Measurements from ENCODE around the gene YIPF7. TPM values are rescaled to one million over a fixed set of nuclear protein-coding genes. Genes with fewer than 3 reads are reported as not detected.
A peak's percentile ranks its signal among the peaks of the same experiment; 100 is the strongest.

The YIPF7 gene
- total RNA-seq (under 1 TPM in 1 of 2 experiments, not detected in 1; 0.80 TPM), polyA plus RNA-seq (not detected), total RNA-seq (0.08 to 1.5 (median 0.20) reads per million in 6 experiments)

DNA sequence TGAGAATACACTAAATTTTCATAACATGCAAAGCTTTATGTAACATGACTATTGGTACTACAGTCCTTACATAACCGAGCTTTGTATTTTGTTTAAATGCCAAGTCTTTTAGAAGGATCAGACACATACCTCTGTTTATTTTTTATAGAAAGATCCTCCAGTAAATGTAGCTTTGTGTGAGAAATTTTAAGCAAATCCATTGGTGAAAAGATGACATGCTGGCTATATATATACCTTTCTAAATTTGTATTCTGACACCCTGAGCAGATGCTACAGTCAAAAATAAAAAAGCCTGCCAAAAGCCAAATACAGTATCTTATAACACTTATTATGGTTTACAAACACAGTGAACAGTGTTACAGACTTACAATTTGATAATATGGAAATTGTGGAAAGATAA is at the start of gene YIPF7:
Gene YIPF7 (minus strand): TSS at position 201 of the 400 bp plus-strand sequence. CDS start 1,525 bp downstream, outside the sequence.
- Mint-ChIP-seq H3K4me3 (no peak within 1 kb of the TSS), H3K27ac (no peak within 1 kb of the TSS), H3K9me3 (no peaks in the 10 kb centered on the region), H3K36me3 (no peaks in the 10 kb centered on the region), H3K4me1 (no peaks in the 10 kb centered on the region), H3K27me3 (peaks cover 6 to 34% (median 9%) of the 10 kb centered on the region in 5 donors)
- no peak for ATAC-seq
- POLR2A ChIA-PET = no interaction called here
- no peak for DNase-seq

GRCh38 chr4:44701037-44701436 is 49.6 kb upstream of the YIPF7 start:
- no peak for DNase-seq
- Mint-ChIP-seq H3K27ac (peak overlapping the region in 3 of 10 donors; percentile 16 to 71 (median 39)), H3K36me3 (peaks cover 0 to 75% (median 28%) of the 10 kb centered on the region in 3 donors), H3K9me3 (no peaks in the 10 kb centered on the region), H3K4me3 (no peak overlapping the region), H3K4me1 (peaks cover 0 to 2% (median 0%) of the 10 kb centered on the region in 4 donors), H3K27me3 (no peaks in the 10 kb centered on the region)
- POLR2A ChIA-PET = no interaction called here
- no peak for ATAC-seq

DNA sequence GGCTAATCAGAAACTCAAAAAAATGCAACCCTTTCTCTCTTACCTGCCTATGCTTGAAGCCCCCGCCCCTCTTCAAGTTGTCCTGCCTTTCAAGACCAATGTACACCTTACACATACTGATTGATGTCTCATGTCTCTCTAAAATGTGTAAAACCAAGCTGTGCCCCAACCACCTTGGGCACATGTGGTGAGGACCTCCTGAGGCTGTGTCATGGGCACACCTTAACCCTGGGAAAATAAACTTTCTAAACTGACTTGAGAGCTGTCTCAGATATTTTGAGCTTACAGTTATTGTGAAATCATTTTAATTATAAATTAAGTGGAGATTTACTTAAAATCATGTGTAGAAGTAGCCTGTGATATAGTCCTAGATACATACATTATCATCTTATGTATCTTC is 49.0 kb upstream of the YIPF7 start:
- peaks cover 0 to 2% (median 0%) of the 10 kb centered on the region in 4 donors for H3K4me1 Mint-ChIP-seq
- no peaks in the 10 kb centered on the region for H3K27me3 Mint-ChIP-seq
- no peaks in the 10 kb centered on the region for H3K9me3 Mint-ChIP-seq
- peak overlapping the region in 3 of 10 donors; percentile 6 to 79 (median 57) for H3K27ac Mint-ChIP-seq
- ATAC-seq (no peak), DNase-seq (no peak)
- no peak overlapping the region for H3K4me3 Mint-ChIP-seq
- POLR2A ChIA-PET = no interaction called here
- peaks cover 0 to 76% (median 28%) of the 10 kb centered on the region in 3 donors for H3K36me3 Mint-ChIP-seq

- ATAC-seq (no peak), DNase-seq (no peak)
- H3K9me3 Mint-ChIP-seq = no peaks in the 10 kb centered on the region
- POLR2A ChIA-PET = no interaction called here
- no peak overlapping the region for H3K4me3 Mint-ChIP-seq
- H3K27ac Mint-ChIP-seq = peak overlapping the region in 1 of 10 donors; percentile 87
- H3K36me3 Mint-ChIP-seq = peaks cover 6 to 72% (median 23%) of the 10 kb centered on the region in 3 donors
- H3K27me3 Mint-ChIP-seq = no peaks in the 10 kb centered on the region
- peaks cover 10 to 36% (median 28%) of the 10 kb centered on the region in 4 donors for H3K4me1 Mint-ChIP-seq
These were observed 33.2 kb upstream of the YIPF7 start for GRCh38 chr4:44684648-44685047.

- H3K36me3 Mint-ChIP-seq = peaks cover 0 to 22% (median 3%) of the 10 kb centered on the region in 3 donors
- H3K4me3 Mint-ChIP-seq = peak overlapping the region; percentile 93 to 100 (median 97)
- no peaks in the 10 kb centered on the region for H3K9me3 Mint-ChIP-seq
- H3K27ac Mint-ChIP-seq = peak overlapping the region; percentile 97 to 100 (median 100)
- peaks cover 15 to 45% (median 34%) of the 10 kb centered on the region in 4 donors for H3K4me1 Mint-ChIP-seq
- no peaks in the 10 kb centered on the region for H3K27me3 Mint-ChIP-seq
- POLR2A ChIA-PET = interaction anchor here (0.7 to 2.3 kb wide), 3 partner anchors 15 to 52 kb away, joined by 3 to 46 read pairs (median 5); partner anchors contain the start of gene GNPDA2
- ATAC-seq (no peak), DNase-seq (no peak)
These were observed 27.6 kb upstream of the YIPF7 start for GRCh38 chr4:44679060-44679459.

GRCh38 chr4:44678094-44679041 is 26.9 kb upstream of the YIPF7 start, which contains the start of gene GUF1:
GUF1 (plus strand) TSS chr4:44678420; CDS start chr4:44678623, 203 bp downstream.
- Mint-ChIP-seq H3K36me3 (peaks cover 0 to 17% (median 2%) of the 10 kb centered on the region in 3 donors), H3K4me1 (peaks cover 13 to 45% (median 34%) of the 10 kb centered on the region in 4 donors), H3K27ac (peak within 1 kb of the TSS; percentile 97 to 100 (median 100)), H3K4me3 (peak within 1 kb of the TSS; percentile 93 to 100 (median 97)), H3K9me3 (no peaks in the 10 kb centered on the region), H3K27me3 (no peaks in the 10 kb centered on the region)
- POLR2A ChIA-PET = interaction anchor here (0.7 to 2.3 kb wide), 8 partner anchors 8 to 52 kb away, joined by 3 to 46 read pairs (median 3); partner anchors contain the start of gene GNPDA2
- DNase-seq (peak; percentile 78 to 94 (median 90)), ATAC-seq (peak; percentile 90 to 91)

DNA sequence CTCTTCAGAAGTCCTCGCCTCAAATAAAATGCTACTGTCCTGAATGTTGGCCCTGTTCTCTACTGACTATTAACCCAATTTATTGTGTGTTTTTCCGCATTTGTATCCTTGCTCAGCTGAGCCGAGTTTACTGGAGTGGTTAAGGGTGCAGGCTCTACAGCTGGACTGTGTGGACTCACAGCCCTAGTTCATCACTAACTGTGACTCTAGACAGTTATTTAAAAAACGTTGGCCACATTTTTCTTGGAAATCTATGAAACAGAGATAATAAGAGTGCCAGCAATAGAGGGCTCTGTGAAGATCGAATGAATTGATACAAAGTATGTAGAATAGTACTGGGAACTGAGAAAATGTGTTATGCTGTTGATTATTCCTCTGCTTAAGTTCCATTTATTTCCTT is 23.9 kb upstream of the YIPF7 start:
- Mint-ChIP-seq H3K27me3 (peaks cover 0 to 15% (median 2%) of the 10 kb centered on the region in 5 donors), H3K36me3 (no peaks in the 10 kb centered on the region), H3K27ac (no peak overlapping the region), H3K4me3 (peak overlapping the region in 1 of 10 donors; percentile 35), H3K9me3 (no peaks in the 10 kb centered on the region), H3K4me1 (peaks cover 8 to 26% (median 15%) of the 10 kb centered on the region in 4 donors)
- DNase-seq = no peak
- ATAC-seq = no peak
- POLR2A ChIA-PET = no interaction called here

DNA sequence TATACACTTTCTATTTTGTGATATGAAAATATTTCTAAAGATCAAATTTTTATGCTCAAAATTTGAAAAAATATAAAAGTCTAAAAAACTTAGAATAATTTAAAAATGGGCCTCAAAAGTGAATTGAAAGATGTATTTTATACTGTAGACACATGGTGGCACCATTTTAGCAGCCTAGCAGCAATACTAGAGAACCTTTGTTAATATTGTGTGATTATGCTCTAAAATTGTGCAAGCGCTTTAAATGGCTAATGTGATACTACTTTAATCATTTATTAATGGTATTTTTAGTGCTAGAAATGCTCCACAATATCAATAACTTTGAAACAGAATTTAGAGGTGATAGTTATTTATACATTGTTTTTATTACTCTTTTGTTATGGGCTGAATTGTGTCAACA is 23.0 kb upstream of the YIPF7 start:
- Mint-ChIP-seq H3K4me1 (peaks cover 8 to 20% (median 13%) of the 10 kb centered on the region in 4 donors), H3K27ac (no peak overlapping the region), H3K4me3 (no peak overlapping the region), H3K9me3 (no peaks in the 10 kb centered on the region), H3K27me3 (peaks cover 0 to 24% (median 2%) of the 10 kb centered on the region in 5 donors), H3K36me3 (no peaks in the 10 kb centered on the region)
- DNase-seq (no peak), ATAC-seq (no peak)
- POLR2A ChIA-PET = no interaction called here

- Mint-ChIP-seq H3K27ac (no peak overlapping the region), H3K4me3 (no peak overlapping the region), H3K9me3 (no peaks in the 10 kb centered on the region), H3K27me3 (peaks cover 4 to 30% (median 7%) of the 10 kb centered on the region in 5 donors), H3K36me3 (no peaks in the 10 kb centered on the region), H3K4me1 (no peaks in the 10 kb centered on the region)
- ATAC-seq = no peak
- POLR2A ChIA-PET = no interaction called here
- DNase-seq = no peak
These were observed 20.2 kb upstream of the YIPF7 start for GRCh38 chr4:44671636-44672035.

GRCh38 chr4:44670506-44671199 is 19.2 kb upstream of the YIPF7 start:
- POLR2A ChIA-PET = no interaction called here
- ATAC-seq = no peak

DNA sequence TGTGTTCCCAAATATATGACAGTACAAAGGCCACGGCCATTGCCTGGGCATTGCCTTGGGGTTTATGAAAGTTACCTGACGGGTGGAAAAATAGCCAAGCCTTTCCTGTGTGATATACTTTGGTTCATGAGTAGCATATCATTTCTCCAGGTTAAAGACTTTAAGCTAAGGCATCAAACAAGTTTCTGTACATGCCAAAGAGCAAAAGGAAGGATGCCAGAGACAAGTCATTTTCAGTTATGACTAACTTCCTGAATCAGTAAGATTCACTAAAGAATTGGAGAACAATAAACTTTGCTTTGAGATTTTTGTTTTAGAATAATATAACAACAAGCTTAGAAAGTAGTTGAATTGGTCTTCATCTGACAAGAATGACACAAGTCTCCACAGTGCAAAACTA is 17.1 kb upstream of the YIPF7 start:
- DNase-seq (no peak), ATAC-seq (no peak)
- H3K36me3 Mint-ChIP-seq = no peaks in the 10 kb centered on the region
- no peaks in the 10 kb centered on the region for H3K9me3 Mint-ChIP-seq
- no peak overlapping the region for H3K4me3 Mint-ChIP-seq
- no peak overlapping the region for H3K27ac Mint-ChIP-seq
- H3K27me3 Mint-ChIP-seq = peaks cover 4 to 30% (median 7%) of the 10 kb centered on the region in 5 donors
- POLR2A ChIA-PET = no interaction called here
- no peaks in the 10 kb centered on the region for H3K4me1 Mint-ChIP-seq

More at GRCh38 chr4:44670506-44671199, 19.2 kb upstream of the YIPF7 start:
- DNase-seq = no peak
- H3K27me3 Mint-ChIP-seq = peaks cover 4 to 30% (median 7%) of the 10 kb centered on the region in 5 donors
- no peaks in the 10 kb centered on the region for H3K36me3 Mint-ChIP-seq
- no peaks in the 10 kb centered on the region for H3K9me3 Mint-ChIP-seq
- no peak overlapping the region for H3K4me3 Mint-ChIP-seq
- no peaks in the 10 kb centered on the region for H3K4me1 Mint-ChIP-seq
- H3K27ac Mint-ChIP-seq = no peak overlapping the region

DNA sequence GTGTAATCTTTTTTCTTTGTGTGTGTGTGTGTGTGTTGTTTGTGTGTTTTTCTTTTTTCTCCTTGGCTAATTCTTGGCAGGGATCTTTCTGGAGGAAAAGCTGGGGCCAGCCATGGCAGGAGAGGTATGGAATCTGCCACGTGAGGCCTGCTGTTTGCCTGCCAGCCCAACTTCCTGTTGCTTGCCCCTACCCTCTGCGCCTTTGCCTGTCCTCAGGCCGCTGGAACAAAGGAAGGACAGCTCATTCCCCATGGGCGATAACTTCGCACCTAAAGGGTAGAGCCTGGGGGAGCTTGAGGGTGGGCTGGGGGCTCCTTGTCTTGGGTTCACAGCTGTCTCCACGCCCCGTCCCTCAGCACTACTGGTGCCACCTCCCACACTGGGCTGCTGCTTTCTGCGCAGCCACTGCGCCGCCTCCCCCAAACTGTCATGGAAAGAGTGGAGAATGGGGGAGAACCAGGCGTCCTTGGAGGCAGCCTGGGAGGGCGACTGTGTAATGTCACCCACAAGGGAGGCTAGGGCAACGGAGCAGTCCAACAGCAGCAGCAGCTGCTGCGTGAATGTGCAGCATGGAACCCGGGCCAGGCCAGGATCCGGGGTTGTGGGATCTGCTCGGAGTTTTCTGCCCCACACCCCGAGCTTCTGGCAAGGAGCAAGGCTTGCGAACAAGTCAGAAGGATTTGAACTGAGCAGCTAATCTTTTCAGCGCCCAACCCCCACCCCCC is 12.3 kb upstream of the YIPF7 start:
- POLR2A ChIA-PET = no interaction called here
- H3K4me3 Mint-ChIP-seq = no peak overlapping the region
- no peak for ATAC-seq
- DNase-seq = no peak
- H3K27me3 Mint-ChIP-seq = peaks cover 0 to 13% (median 8%) of the 10 kb centered on the region in 5 donors
- H3K4me1 Mint-ChIP-seq = no peaks in the 10 kb centered on the region
- no peak overlapping the region for H3K27ac Mint-ChIP-seq
- no peaks in the 10 kb centered on the region for H3K9me3 Mint-ChIP-seq
- H3K36me3 Mint-ChIP-seq = no peaks in the 10 kb centered on the region
